HepG2 (cell line): Measurements from ENCODE around the gene CHTF18. TPM values are rescaled to one million over a fixed set of nuclear protein-coding genes. Genes with fewer than 3 reads are reported as not detected.
A peak's percentile ranks its signal among the peaks of the same experiment; 100 is the strongest.

ENCODE experiments used
- ATAC-seq: fragments of 200-7000 bp; cut with Tn5 transposase; 3 replicates; pipeline ENCODE4 v1.9.1; 2020; ENCODE audit warnings: mild to moderate bottlenecking, moderate library complexity
- BruUV-seq: library from RNA; stranded (reverse); fragments of 400-500 nt; replicated peaks from 2 replicates; lab custom pipeline; 2021; lab: Mats Ljungman, UMichigan
- CTCF ChIA-PET: fragments of 300-600 bp; formaldehyde crosslinking; extraction: SDS; loops from one replicate; lab custom pipeline; 2021; ENCODE audit warnings: low total read pairs, inconsistent platforms, low intra/inter-chr PET ratio; lab: Yijun Ruan, JAX
- POLR2A ChIA-PET: fragments of 350-600 bp; sonication (Branson Sonifier 250); formaldehyde crosslinking; loops from one replicate; lab custom pipeline; 2020; ENCODE audit warnings: antibody characterized with exemption, inconsistent platforms; lab: Yijun Ruan, JAX
- DNase-seq: peaks from one replicate; pipeline ENCODE4 v3.0.0-alpha.2; 2015; ENCODE audit warnings: low spot score
- FAIRE-seq: peaks from 3 replicates; lab custom pipeline; 2011; peaks lifted over from hg19 to GRCh38; lab: Jason Lieb, UNC
- H2AFZ ChIP-seq: one replicate; pipeline ENCODE4 v1.6.1; 2011; ENCODE audit warnings: low read length, inconsistent platforms
- H3K27ac ChIP-seq: fragments of 300-600 bp; 3 replicates; pipeline ENCODE4 v1.8.0; 2011; ENCODE audit warnings: mixed run types, mild to moderate bottlenecking, mixed read lengths, low read length, inconsistent platforms; ENCODE audit not compliant: insufficient read depth; ENCODE audit errors: extremely low read length
- H3K27me3 ChIP-seq, 2 experiments: fragments of 200-600 bp in 1 of 2; 2 replicates in 1 of 2; 3 replicates in 1 of 2; pipeline versions ENCODE4 v1.6.0 to v1.8.0; 2011; ENCODE audit warnings: low read length in 2 of 2, mild to moderate bottlenecking in 2 of 2, moderate library complexity in 2 of 2, inconsistent platforms in 1 of 2; ENCODE audit not compliant: insufficient read depth in 2 of 2, control insufficient read depth in 1 of 2
- H3K36me3 ChIP-seq, 2 experiments: fragments of 200-600 bp in 1 of 2; replicated peaks in 1 of 2; 2 replicates in 1 of 2; 3 replicates in 1 of 2; pipeline versions ENCODE4 v1.5.1 to v1.8.0; 2011; ENCODE audit warnings: low read length in 2 of 2, inconsistent platforms in 1 of 2; ENCODE audit not compliant: insufficient read depth in 2 of 2, control insufficient read depth in 1 of 2
- H3K4me1 ChIP-seq: 2 replicates; pipeline ENCODE4 v1.5.1; 2012; ENCODE audit warnings: low read length, inconsistent platforms; ENCODE audit not compliant: insufficient read depth
- H3K4me2 ChIP-seq: 2 replicates; pipeline ENCODE4 v1.6.0; 2011; ENCODE audit warnings: low read depth, low read length, inconsistent platforms
- H3K4me3 ChIP-seq, 3 experiments: fragments of 200-600 bp in 1 of 3; sonication (generic), shearing (Covaris generic) in 1 of 3; replicated peaks in 1 of 3; 2 replicates each; pipeline ENCODE4 v1.5.1; 2011 to 2016; ENCODE audit warnings: low read length in 3 of 3, inconsistent platforms in 2 of 3, low read depth in 2 of 3, mild to moderate bottlenecking in 2 of 3, control low read depth in 1 of 3, mixed read lengths in 1 of 3; ENCODE audit not compliant: insufficient read depth in 1 of 3
- H3K79me2 ChIP-seq: one replicate; pipeline ENCODE4 v1.6.1; 2011; ENCODE audit warnings: low read length, inconsistent platforms; ENCODE audit not compliant: insufficient read depth
- H3K9ac ChIP-seq: 2 replicates; pipeline ENCODE4 v1.6.0; 2011; ENCODE audit warnings: mild to moderate bottlenecking, low read depth, low read length, inconsistent platforms; ENCODE audit not compliant: insufficient read depth
- H3K9me3 ChIP-seq: 2 replicates; pipeline ENCODE4 v1.5.1; 2012; ENCODE audit warnings: mild to moderate bottlenecking, low read length
- H4K20me1 ChIP-seq: 2 replicates; pipeline ENCODE4 v1.6.0; 2011; ENCODE audit warnings: inconsistent platforms, mild to moderate bottlenecking, low read length, moderate library complexity; ENCODE audit not compliant: insufficient read depth
- AHR ChIP-seq: IDR thresholded peaks from 2 replicates; pipeline ENCODE4 v1.6.1; 2018; ENCODE audit warnings: missing genetic modification reagents, missing compliant biosample characterization
- CENPT ChIP-seq: sonication (generic); formaldehyde crosslinking; IDR thresholded peaks from 2 replicates; pipeline ENCODE4 v1.8.0; 2022; ENCODE audit warnings: low read depth, mild to moderate bottlenecking, moderate library complexity, missing genetic modification reagents
- CHD4 ChIP-seq: fragments of 200-600 bp; sonication (generic); IDR thresholded peaks from 2 replicates; pipeline ENCODE4 v1.7.0; 2017; ENCODE audit warnings: mild to moderate bottlenecking, low read length, borderline replicate concordance
- ELF3 ChIP-seq: IDR thresholded peaks from 2 replicates; pipeline ENCODE4 v1.6.1; 2016; ENCODE audit warnings: missing genetic modification reagents, missing compliant biosample characterization
- GTF2F1 ChIP-seq: fragments of 150-350 bp; IDR thresholded peaks from 2 replicates; pipeline ENCODE4 v1.6.1; 2014; ENCODE audit warnings: low read length
- KMT2B ChIP-seq: IDR thresholded peaks from 2 replicates; pipeline ENCODE4 v1.6.1; 2016; ENCODE audit warnings: missing genetic modification reagents, missing compliant biosample characterization
- MNT ChIP-seq: fragments of 450-650 bp; IDR thresholded peaks from 2 replicates; pipeline ENCODE4 v1.6.1; 2016
- MXI1 ChIP-seq: IDR thresholded peaks from 3 replicates; pipeline ENCODE4 v1.6.1; 2012; ENCODE audit warnings: low read depth, low read length, inconsistent platforms, borderline replicate concordance
- NCOA1 ChIP-seq: sonication (generic); formaldehyde crosslinking; IDR thresholded peaks from 2 replicates; pipeline ENCODE4 v1.9.0; 2021; ENCODE audit warnings: missing genetic modification reagents
- NFATC3 ChIP-seq: sonication (generic); formaldehyde crosslinking; IDR thresholded peaks from 2 replicates; pipeline ENCODE4 v1.5.1; 2020; ENCODE audit warnings: mild to moderate bottlenecking, missing genetic modification reagents
- POLR2G ChIP-seq: fragments of 200-400 bp; formaldehyde crosslinking; IDR thresholded peaks from 2 replicates; pipeline ENCODE4 v1.6.1; 2018; ENCODE audit warnings: mild to moderate bottlenecking, low read depth, low read length, moderate library complexity
- RORA ChIP-seq: sonication (generic); formaldehyde crosslinking; IDR thresholded peaks from 2 replicates; pipeline ENCODE4 v1.5.0; 2020; ENCODE audit warnings: mild to moderate bottlenecking, missing genetic modification reagents, moderate library complexity
- TBP ChIP-seq: sonication (generic); formaldehyde crosslinking; IDR thresholded peaks from 2 replicates; pipeline ENCODE4 v1.5.0; 2020; ENCODE audit warnings: missing genetic modification reagents
- ZNF12 ChIP-seq: sonication (generic); formaldehyde crosslinking; IDR thresholded peaks from 2 replicates; pipeline ENCODE4 v1.5.0; 2020; ENCODE audit warnings: missing genetic modification reagents
- ZNF263 ChIP-seq: sonication (generic); formaldehyde crosslinking; IDR thresholded peaks from 2 replicates; pipeline ENCODE4 v1.4.0; 2020; ENCODE audit warnings: missing genetic modification reagents
- ZNF460 ChIP-seq: sonication (generic); formaldehyde crosslinking; IDR thresholded peaks from 2 replicates; pipeline ENCODE4 v1.5.1; 2020; ENCODE audit warnings: missing genetic modification reagents, mild to moderate bottlenecking, borderline replicate concordance
- ZNF772 ChIP-seq: sonication (generic); formaldehyde crosslinking; IDR thresholded peaks from 2 replicates; pipeline ENCODE4 v1.5.0; 2020; ENCODE audit warnings: mild to moderate bottlenecking, missing genetic modification reagents
- WGBS: methylation state at CpG from one replicate; pipeline ENCODE4 v1.1.6; 2017; ENCODE audit warnings: low lambda C conversion rate; 5-methylcytosine and 5-hydroxymethylcytosine counted together
- in situ Hi-C: cut with HindIII; loops from 2 replicates; pipeline ENCODE4 v1.10.0; 2017; ENCODE audit warnings: low pct_unique_long_range_greater_than_20kb; ENCODE audit not compliant: extremely low pct_ligation_motif_present
- intact Hi-C: fragments of 100-400 bp; cut with micrococcal nuclease; formaldehyde crosslinking; loops from one replicate; pipeline ENCODE4 v1.10.0; 2022; ENCODE audit not compliant: unreplicated experiment
- polyA plus RNA-seq, 8 experiments: library from polyadenylated mRNA; depleted of rRNA in 3 of 8; stranded (reverse) in 7 of 8; unstranded in 1 of 8; fragments of >200 nt; fragmentation: Illumina TruSeq in 4 of 8; extraction: Trizol in 4 of 8; gene quantifications; 2 replicates each; pipeline versions ENCODE4 v1.2.1 to v1.2.3, GENCODE V29; 2011 to 2016; ENCODE audit warnings: low read depth in 4 of 8, missing spikeins in 1 of 8, mixed read lengths in 1 of 8; ENCODE audit not compliant: insufficient read depth in 1 of 8
- total RNA-seq, 5 experiments: library from RNA; depleted of rRNA; stranded (reverse); fragments of >200 nt; fragmentation: Illumina TruSeq; extraction: Trizol; gene quantifications; 2 replicates each; pipeline ENCODE4 v1.2.3, GENCODE V29; 2016; ENCODE audit warnings: low read depth in 1 of 5

The CHTF18 gene
- total and polyA plus RNA-seq, 2 of the 13 experiments (the other 11 are each of a cell fraction or from before 2014, with no cell fraction given) = 8.6 to 22.9 TPM

DNA sequence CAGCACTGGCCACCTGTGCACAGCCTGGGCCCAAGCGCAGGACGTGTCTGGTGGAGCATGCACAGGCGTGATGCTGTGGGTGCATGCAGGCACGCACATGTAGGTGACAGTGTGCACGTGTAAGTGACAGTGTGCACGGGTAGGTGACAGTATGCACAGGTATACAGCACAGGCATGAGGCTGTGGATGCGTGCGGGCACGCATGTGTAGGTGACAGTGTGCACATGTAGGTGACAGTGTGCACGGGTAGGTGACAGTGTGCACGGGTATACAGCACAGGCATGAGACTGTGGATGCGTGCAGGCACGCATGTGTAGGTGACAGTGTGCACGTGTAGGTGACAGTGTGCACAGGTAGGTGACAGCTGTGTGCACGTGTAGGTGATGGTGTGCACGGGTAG is 8.1 kb upstream of the CHTF18 start:
- in situ Hi-C loops (no loop called here), intact Hi-C loops (no loop called here)
- BruUV-seq = no TSS peak
- Histone ChIP-seq H3K4me2 (no peak overlapping the region), H3K9me3 (no peaks in the 10 kb centered on the region), H3K9ac (no peak overlapping the region), H3K79me2 (no peaks in the 10 kb centered on the region), H3K4me1 (no peaks in the 10 kb centered on the region), H3K36me3 (no peaks in the 10 kb centered on the region), H3K27ac (no peak overlapping the region), H2AFZ (no peak overlapping the region), H4K20me1 (0 out of 2 replicates have a peak, but pooled peaks cover 2% of the 10 kb centered on the region), H3K4me3 (no peak overlapping the region), H3K27me3 (peaks cover 13 to 65% of the 10 kb centered on the region in 2 experiments)
- ChIA-PET POLR2A (no interaction called here), CTCF (no interaction called here)
- no peak for FAIRE-seq
- peak; percentile 88 for TF ChIP-seq MNT
- no peak for TF ChIP-seq ZNF460 (CRISPR knock-in tag)
- ATAC-seq = no peak
- 36% methylated on average over 16 of the region's 16 CpGs for WGBS
- no peak for DNase-seq

DNA sequence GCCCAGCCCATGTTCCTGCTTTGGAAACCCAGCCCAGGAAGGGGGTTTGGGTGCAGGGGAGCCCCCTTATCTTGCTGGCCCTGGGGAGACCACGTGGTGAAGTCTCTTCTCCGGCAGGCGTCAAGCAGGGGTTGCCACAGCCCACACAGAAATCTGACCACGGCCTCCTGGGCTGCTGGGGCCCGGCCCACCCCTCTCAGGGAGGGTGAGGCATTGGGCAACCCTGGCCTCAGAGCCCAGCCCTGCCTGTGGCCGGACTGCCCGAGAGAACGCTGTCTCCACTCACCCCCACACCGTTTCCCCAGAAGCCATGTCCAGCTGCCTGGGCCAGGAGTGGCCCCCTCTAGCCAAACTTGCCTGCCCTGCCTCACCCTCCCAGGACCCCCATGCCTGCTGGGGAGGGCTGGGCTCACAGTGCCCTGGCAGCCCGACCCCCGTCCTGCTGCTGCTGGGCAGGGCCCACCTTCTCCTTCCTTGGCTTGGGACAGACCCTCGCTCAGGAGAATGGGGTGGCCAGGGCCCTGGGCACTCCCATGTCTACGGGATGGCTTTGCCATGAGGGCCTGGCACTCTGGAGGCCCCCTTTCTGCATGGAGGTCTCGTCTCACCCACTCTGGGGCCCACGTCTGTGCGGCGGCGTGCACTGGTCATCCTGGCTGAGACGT is 6.9 kb upstream of the CHTF18 start:
- Histone ChIP-seq H4K20me1 (no peaks in the 10 kb centered on the region), H3K79me2 (no peaks in the 10 kb centered on the region), H3K27me3 (peaks cover 13 to 55% of the 10 kb centered on the region in 2 experiments), H3K27ac (no peak overlapping the region), H2AFZ (no peak overlapping the region), H3K4me2 (no peak overlapping the region), H3K9me3 (no peaks in the 10 kb centered on the region), H3K4me3 (no peak overlapping the region), H3K9ac (no peak overlapping the region), H3K4me1 (no peaks in the 10 kb centered on the region), H3K36me3 (0 out of 5 replicates have a peak, but pooled peaks cover 0 to 6% of the 10 kb centered on the region in 2 experiments)
- no TSS peak for BruUV-seq
- FAIRE-seq = no peak
- no peak for DNase-seq
- ChIA-PET POLR2A (no interaction called here), CTCF (no interaction called here)
- no peak for ATAC-seq
- in situ Hi-C loops = no loop called here
- no peak for TF ChIP-seq ELF3 (CRISPR knock-in tag)
- TF ChIP-seq NCOA1 (CRISPR knock-in tag) = no peak
- no peak for TF ChIP-seq ZNF772
- TF ChIP-seq ZNF12 (CRISPR knock-in tag) = no peak
- no peak for TF ChIP-seq GTF2F1
- no peak for TF ChIP-seq CENPT
- TF ChIP-seq AHR (CRISPR knock-in tag) = no peak
- no peak for TF ChIP-seq RORA (CRISPR knock-in tag)
- no peak for TF ChIP-seq TBP (CRISPR knock-in tag)
- TF ChIP-seq NFATC3 (CRISPR knock-in tag) = no peak
- no peak for TF ChIP-seq POLR2G
- no peak for TF ChIP-seq KMT2B (CRISPR knock-in tag)
- TF ChIP-seq CHD4 = no peak
- no peak for TF ChIP-seq ZNF263 (CRISPR knock-in tag)
- TF ChIP-seq MXI1 = no peak
- intact Hi-C loops = no loop called here
- WGBS = 7% methylated on average over 3 of the region's 19 CpGs
